Thyroid gland (tissue), 4 donors: ENCODE data around the gene INPP1. TPM values are rescaled to one million over a fixed set of nuclear protein-coding genes. Genes with fewer than 3 reads are reported as not detected.
A peak's percentile ranks its signal among the peaks of the same experiment; 100 is the strongest.

ENCODE experiments used
- DNase-seq, 2 donors: peaks; one replicate each; pipeline ENCODE4 v3.0.0-alpha.2; 2019
- H3K27ac ChIP-seq, 3 donors: fragments of 200-600 bp; sonication (generic); 1 replicate in 2 of 3; 2 replicates in 1 of 3; pipeline ENCODE4 v1.5.1; 2016 to 2019; ENCODE audit warnings: mild to moderate bottlenecking in 1 of 3, moderate library complexity in 1 of 3
- H3K27me3 ChIP-seq: fragments of 200-600 bp; sonication (generic); one replicate; pipeline ENCODE4 v1.5.1; 2019
- H3K36me3 ChIP-seq, 2 donors: fragments of 200-600 bp; sonication (generic); one replicate each; pipeline ENCODE4 v1.5.1; 2016 to 2019
- H3K4me1 ChIP-seq, 2 donors: fragments of 200-600 bp; sonication (generic); one replicate each; pipeline ENCODE4 v1.5.1; 2017 to 2019
- H3K4me3 ChIP-seq, 3 donors: fragments of 200-600 bp; sonication (generic); replicated peaks in 1 of 3; 1 replicate in 2 of 3; 2 replicates in 1 of 3; pipeline ENCODE4 v1.5.1; 2016; ENCODE audit warnings: mild to moderate bottlenecking in 1 of 3
- H3K9me3 ChIP-seq: fragments of 200-600 bp; sonication (generic); one replicate; pipeline ENCODE4 v1.5.1; 2017
- POLR2A ChIP-seq, 2 donors: fragments of 450-650 bp; IDR thresholded peaks; one replicate each; pipeline ENCODE4 v1.6.1; 2017; ENCODE audit warnings: antibody characterized with exemption in 2 of 2, mild to moderate bottlenecking in 2 of 2, moderate library complexity in 1 of 2
- WGBS, 2 donors: methylation state at CpG; one replicate each; pipeline ENCODE4 v1.1.5; 2017; 5-methylcytosine and 5-hydroxymethylcytosine counted together
- intact Hi-C: fragments of 100-400 bp; cut with DNase I; formaldehyde crosslinking; loops from one replicate; pipeline ENCODE4 v1.15.1; 2023
- total RNA-seq, 4 donors: library from RNA; depleted of rRNA; stranded (reverse); fragments of >200 nt; gene quantifications; one replicate each; pipeline ENCODE4 v1.2.3, GENCODE V29; 2016
- TF ChIP-seq, protein P1 (sequence below), 6 experiments: fragments of 200-600 bp in 3 of 6; fragments of 450-650 bp in 3 of 6; sonication (generic) in 3 of 6; IDR thresholded peaks; one replicate each; pipeline ENCODE4 v1.5.1; 2016 to 2019; ENCODE audit warnings: antibody characterized with exemption in 6 of 6, mild to moderate bottlenecking in 2 of 6, inconsistent platforms in 1 of 6, moderate library complexity in 1 of 6

Gene INPP1
- total RNA-seq, 4 donors from 2014 or later = 15.6 to 45.3 (median 21.2) TPM

DNA sequence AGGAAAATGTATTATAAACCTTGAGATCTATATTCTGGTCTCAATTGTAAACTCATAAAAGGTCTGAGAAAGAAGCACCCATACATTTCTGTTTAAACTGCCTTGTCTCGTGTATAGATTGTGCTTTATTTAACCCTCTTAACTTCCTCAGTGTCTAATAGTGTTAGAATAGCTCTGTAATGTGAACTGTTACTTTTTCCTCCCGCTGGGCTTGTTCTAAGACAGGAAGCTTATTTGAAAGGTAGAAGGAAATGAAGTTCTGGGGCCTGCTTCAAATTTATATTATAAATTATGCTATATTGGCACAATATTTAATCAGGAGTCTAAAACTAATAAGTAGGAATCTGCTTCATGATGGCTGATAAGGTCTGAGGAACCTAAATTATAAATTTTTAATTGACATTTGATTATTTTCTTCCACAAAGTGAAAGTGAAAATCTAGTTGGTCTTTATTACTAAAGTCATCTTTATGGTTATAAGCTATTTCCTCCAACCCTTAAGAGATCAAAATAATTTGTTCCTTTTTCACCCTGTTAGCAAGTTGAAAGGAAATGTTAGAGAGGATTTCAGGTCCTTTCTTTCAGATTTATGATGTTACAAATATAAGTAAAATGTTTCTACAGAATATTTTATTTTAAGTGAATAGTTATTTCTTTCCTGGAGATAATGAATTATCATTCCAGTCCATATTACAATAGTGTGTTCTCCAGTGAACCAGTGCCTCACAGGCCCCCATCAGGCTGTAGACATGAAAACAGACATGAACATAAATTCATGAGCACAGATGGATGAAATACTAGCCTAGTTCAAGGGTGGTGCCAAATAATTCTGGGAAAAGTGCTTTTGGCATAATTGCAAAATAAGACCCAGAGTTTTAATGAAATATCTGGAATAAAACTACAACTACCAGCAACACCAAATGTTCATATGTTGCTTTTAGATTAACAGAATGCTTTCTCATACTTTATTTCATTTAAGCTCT is 72.7 kb downstream of the INPP1 start:
- Histone ChIP-seq H3K4me3 (no peak overlapping the region), H3K27me3 (no peaks in the 10 kb centered on the region), H3K9me3 (no peaks in the 10 kb centered on the region), H3K4me1 (peaks cover 23 to 49% of the 10 kb centered on the region in 2 donors), H3K27ac (peak overlapping the region in 1 of 3 donors; percentile 33), H3K36me3 (no peaks in the 10 kb centered on the region)
- intact Hi-C loops = no loop called here
- 68% methylated on average over 2 of the region's 2 CpGs for WGBS, 2 donors
- DNase-seq = no peak
- no peak for TF ChIP-seq POLR2A (IDR thresholded peaks at IDR 0.05)
- TF ChIP-seq, protein P1, sequence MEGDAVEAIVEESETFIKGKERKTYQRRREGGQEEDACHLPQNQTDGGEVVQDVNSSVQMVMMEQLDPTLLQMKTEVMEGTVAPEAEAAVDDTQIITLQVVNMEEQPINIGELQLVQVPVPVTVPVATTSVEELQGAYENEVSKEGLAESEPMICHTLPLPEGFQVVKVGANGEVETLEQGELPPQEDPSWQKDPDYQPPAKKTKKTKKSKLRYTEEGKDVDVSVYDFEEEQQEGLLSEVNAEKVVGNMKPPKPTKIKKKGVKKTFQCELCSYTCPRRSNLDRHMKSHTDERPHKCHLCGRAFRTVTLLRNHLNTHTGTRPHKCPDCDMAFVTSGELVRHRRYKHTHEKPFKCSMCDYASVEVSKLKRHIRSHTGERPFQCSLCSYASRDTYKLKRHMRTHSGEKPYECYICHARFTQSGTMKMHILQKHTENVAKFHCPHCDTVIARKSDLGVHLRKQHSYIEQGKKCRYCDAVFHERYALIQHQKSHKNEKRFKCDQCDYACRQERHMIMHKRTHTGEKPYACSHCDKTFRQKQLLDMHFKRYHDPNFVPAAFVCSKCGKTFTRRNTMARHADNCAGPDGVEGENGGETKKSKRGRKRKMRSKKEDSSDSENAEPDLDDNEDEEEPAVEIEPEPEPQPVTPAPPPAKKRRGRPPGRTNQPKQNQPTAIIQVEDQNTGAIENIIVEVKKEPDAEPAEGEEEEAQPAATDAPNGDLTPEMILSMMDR (IDR thresholded peaks at IDR 0.05) = no peak

DNA sequence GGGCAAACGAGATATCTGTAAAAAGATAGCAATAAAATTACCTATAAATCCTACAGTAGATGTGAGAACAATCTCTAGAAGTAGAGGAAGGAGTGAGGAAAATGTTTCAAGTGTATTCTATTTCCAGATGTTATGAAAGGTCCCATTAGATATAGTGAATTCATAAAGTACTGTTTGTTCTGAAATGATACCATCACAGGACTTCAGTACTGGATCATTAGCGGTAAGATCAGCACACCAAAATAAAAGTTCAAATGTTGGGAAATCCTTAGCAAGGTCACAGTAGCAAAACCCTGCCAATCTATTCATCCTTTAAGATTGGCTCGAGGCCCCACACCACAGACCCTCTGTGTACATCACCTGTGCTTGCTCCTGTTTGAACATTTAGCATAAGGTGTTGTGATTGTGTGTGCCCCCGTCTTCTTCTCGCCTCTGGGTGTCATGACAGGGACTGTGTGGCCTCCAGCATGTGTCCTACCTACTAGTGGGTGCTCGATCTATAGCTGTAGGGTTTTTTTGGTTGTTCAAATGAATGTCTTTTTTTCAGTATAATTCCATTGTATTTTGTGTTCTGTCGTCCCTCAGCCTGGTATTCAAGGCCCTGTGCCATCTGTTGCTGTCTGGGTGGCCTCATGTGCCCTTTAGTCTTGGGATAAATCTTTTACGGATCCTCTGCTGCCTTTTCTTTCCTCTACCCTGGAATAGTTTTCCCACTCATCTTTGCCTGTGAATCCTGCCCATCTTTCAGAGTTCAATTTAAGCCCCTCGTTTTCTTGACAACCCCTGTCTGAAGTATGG is 73.9 kb downstream of the INPP1 start:
- Histone ChIP-seq H3K36me3 (no peaks in the 10 kb centered on the region), H3K27me3 (no peaks in the 10 kb centered on the region), H3K9me3 (no peaks in the 10 kb centered on the region), H3K4me1 (peaks cover 20 to 45% of the 10 kb centered on the region in 2 donors), H3K27ac (no peak overlapping the region), H3K4me3 (no peak overlapping the region)
- no peak for DNase-seq
- intact Hi-C loops = no loop called here
- TF ChIP-seq POLR2A (IDR thresholded peaks at IDR 0.05) = no peak
- TF ChIP-seq, protein P1 (IDR thresholded peaks at IDR 0.05) = no peak
- 93 to 95% methylated on average over 9 of the region's 9 CpGs for WGBS, 2 donors

DNA sequence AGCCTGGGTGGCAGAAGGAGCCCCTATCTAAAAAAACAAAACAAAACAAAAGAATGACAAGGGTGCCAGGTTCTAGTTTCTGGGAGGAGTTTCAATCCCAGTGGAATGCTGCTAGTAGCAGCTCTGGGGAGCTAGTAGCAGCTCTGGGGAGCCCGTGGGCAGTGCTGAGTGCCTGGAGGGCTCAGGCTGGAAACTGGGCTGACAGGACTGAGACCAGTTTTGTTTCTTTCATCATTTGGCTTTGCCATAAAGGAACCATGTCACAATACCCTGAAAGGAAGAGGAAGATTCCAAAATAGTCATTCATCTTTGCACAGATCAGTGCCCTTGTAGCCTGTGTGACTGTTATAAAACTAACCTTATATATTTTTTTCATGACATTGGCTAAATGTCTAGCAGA is 75.3 kb downstream of the INPP1 start:
- peak; percentile 23 for DNase-seq
- Histone ChIP-seq H3K27ac (no peak overlapping the region), H3K4me1 (peaks cover 16 to 35% of the 10 kb centered on the region in 2 donors), H3K27me3 (no peaks in the 10 kb centered on the region), H3K36me3 (no peaks in the 10 kb centered on the region), H3K4me3 (no peak overlapping the region), H3K9me3 (no peaks in the 10 kb centered on the region)
- WGBS, 2 donors = 22 to 38% methylated on average over 1 of the region's 1 CpG
- no peak for TF ChIP-seq POLR2A (IDR thresholded peaks at IDR 0.05)
- TF ChIP-seq, protein P1 (IDR thresholded peaks at IDR 0.05) = no peak
- intact Hi-C loops = no loop called here

DNA sequence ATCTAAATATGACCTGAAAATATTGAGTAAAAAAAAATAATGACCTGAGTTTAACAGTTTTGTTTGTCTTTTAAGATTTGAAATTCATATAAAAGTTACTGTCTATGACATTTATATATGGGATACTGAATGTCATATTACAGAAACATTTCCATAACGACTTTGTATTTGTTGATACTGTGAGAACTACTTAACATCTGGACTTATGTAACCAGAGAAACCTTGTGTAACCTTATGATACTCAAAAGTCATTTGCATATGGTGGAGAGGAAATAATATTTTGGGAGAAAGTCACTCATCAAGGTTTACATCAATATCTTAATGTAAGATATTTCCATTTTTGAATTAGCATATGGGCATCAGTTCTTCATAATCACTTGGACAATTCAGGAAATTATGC is 77.4 kb downstream of the INPP1 start:
- WGBS, 2 donors = 63 to 76% methylated on average over 1 of the region's 1 CpG
- TF ChIP-seq, protein P1 (IDR thresholded peaks at IDR 0.05) = no peak
- TF ChIP-seq POLR2A (IDR thresholded peaks at IDR 0.05) = no peak
- DNase-seq = no peak

More for the DNA sequence above, 77.4 kb downstream of the INPP1 start:
- H3K4me3 ChIP-seq = no peak overlapping the region
- intact Hi-C loops = no loop called here
- no peaks in the 10 kb centered on the region for H3K36me3 ChIP-seq
- no peaks in the 10 kb centered on the region for H3K9me3 ChIP-seq
- H3K27ac ChIP-seq = peak overlapping the region in 1 of 3 donors; percentile 3
- H3K4me1 ChIP-seq = peaks cover 15 to 29% of the 10 kb centered on the region in 2 donors
- no peaks in the 10 kb centered on the region for H3K27me3 ChIP-seq

Other genes starting within 250 kb of the INPP1 start
- gene HIBCH, start 23.8 kb upstream of the INPP1 start, total RNA-seq = 10 to 100 TPM; 27.5 to 40.1 (median 32.7) TPM
- 100 to 1,000 TPM; 132 to 189 (median 182) TPM for gene MFSD6, start 64.8 kb downstream of the INPP1 start, total RNA-seq
- gene NEMP2, start 191.1 kb downstream of the INPP1 start, total RNA-seq = 1 to 10 TPM; 5.6 to 9.0 (median 7.3) TPM